ENCODE data around the gene CNKSR3. TPM values are rescaled to one million over a fixed set of nuclear protein-coding genes. Genes with fewer than 3 reads are reported as not detected.

CNKSR3 gene
- total and polyA plus RNA-seq, 2 of the 8 experiments (the other 6 are each of a cell fraction or from before 2014, with no cell fraction given): 1.2 to 6.2 TPM

GRCh38 chr6:154510144-154510905, at the start of gene CNKSR3 (continued):
- TF ChIP-seq CTCF (IDR thresholded peaks at IDR 0.05; ENCODE audit: control extremely low read depth in 1 of 3, insufficient read depth in 1 of 3, low read depth in 1 of 3, low read length in 3 of 3): peak in 1 of 3 experiments; percentile 5; a peak in 1 of 4 replicates
- TF ChIP-seq SIX5 (IDR thresholded peaks at IDR 0.05; ENCODE audit: low read depth, low read length): no peak
- TF ChIP-seq BACH1 (IDR thresholded peaks at IDR 0.05; ENCODE audit: low read length): no peak
- no peak for TF ChIP-seq ATF3 (IDR thresholded peaks at IDR 0.05; ENCODE audit: insufficient read depth, low read depth, low read length)
- no peak; the same call in 1 of the 2 replicates for TF ChIP-seq SUZ12 (IDR thresholded peaks at IDR 0.05; ENCODE audit: low read length)
- TF ChIP-seq GTF2F1 (IDR thresholded peaks at IDR 0.05; ENCODE audit: borderline replicate concordance, low read depth, low read length): no peak
- peak; percentile 73 for TF ChIP-seq MAX (IDR thresholded peaks at IDR 0.05)
- TF ChIP-seq CBX8 (IDR thresholded peaks at IDR 0.05; ENCODE audit: borderline replicate concordance, low read depth, low read length): no peak
- no peak for TF ChIP-seq ATF2 (IDR thresholded peaks at IDR 0.05; ENCODE audit: low read length)
- TF ChIP-seq RBBP5 (IDR thresholded peaks at IDR 0.05; ENCODE audit: borderline replicate concordance, low read depth, low read length): peak; percentile 84
- no peak for TF ChIP-seq EP300 (IDR thresholded peaks at IDR 0.05; ENCODE audit: borderline replicate concordance in 1 of 2, low read depth in 2 of 2, low read length in 2 of 2)
- TF ChIP-seq SRF (IDR thresholded peaks at IDR 0.05; ENCODE audit: low read depth, low read length): no peak
- TF ChIP-seq TAF1 (IDR thresholded peaks at IDR 0.05; ENCODE audit: low read depth, low read length): peak; percentile 62
- TF ChIP-seq JUN (IDR thresholded peaks at IDR 0.05; ENCODE audit: low read depth, low read length): no peak
- TF ChIP-seq PHF8 (conservative IDR thresholded peaks at IDR 0.05; ENCODE audit: low read depth, low read length): no peak; the same call in 1 of the 2 replicates
- no peak for TF ChIP-seq SP1 (IDR thresholded peaks at IDR 0.05; ENCODE audit: low read depth, low read length)
- no peak for TF ChIP-seq MAFK (IDR thresholded peaks at IDR 0.05; ENCODE audit: low read depth, low read length)
- TF ChIP-seq SIRT6 (IDR thresholded peaks at IDR 0.05; ENCODE audit: low read length): no peak
- TF ChIP-seq RFX5 (IDR thresholded peaks at IDR 0.05; ENCODE audit: borderline replicate concordance, low read depth, low read length): no peak
